Stimulated activated naive CD4-positive, alpha-beta T cell (primary cell): ENCODE results near the gene C11orf71.

Experiments used
- DNase-seq, 6 experiments: peaks; one replicate each; lab custom pipeline; 2025; lab: John Stamatoyannopoulos, UW

Gene C11orf71, protein sequence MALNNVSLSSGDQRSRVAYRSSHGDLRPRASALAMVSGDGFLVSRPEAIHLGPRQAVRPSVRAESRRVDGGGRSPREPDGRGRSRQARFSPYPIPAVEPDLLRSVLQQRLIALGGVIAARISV

GRCh38 chr11:114400216-114400914 lies at the start of gene C11orf71, which contains the start of gene RBM7:
Gene C11orf71 (minus strand): TSS chr11:114400511. CDS start chr11:114400331, 180 bp downstream.
Gene RBM7 (plus strand): TSS chr11:114400666. CDS start chr11:114400672, 6 bp downstream.
- peak; percentile 92 to 97 (median 96) for DNase-seq

DNA sequence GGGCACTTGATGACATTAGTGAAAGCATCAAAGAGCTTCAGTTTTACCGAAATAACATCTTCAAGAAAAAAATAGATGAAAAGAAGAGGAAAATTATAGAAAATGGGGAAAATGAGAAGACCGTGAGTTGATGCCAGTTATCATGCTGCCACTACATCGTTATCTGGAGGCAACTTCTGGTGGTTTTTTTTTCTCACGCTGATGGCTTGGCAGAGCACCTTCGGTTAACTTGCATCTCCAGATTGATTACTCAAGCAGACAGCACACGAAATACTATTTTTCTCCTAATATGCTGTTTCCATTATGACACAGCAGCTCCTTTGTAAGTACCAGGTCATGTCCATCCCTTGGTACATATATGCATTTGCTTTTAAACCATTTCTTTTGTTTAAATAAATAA lies 49.5 kb upstream of the C11orf71 start:
- no peak for DNase-seq

- no peak for DNase-seq
Observed at GRCh38 chr11:114448749-114449482, 48.6 kb upstream of the C11orf71 start.

DNA sequence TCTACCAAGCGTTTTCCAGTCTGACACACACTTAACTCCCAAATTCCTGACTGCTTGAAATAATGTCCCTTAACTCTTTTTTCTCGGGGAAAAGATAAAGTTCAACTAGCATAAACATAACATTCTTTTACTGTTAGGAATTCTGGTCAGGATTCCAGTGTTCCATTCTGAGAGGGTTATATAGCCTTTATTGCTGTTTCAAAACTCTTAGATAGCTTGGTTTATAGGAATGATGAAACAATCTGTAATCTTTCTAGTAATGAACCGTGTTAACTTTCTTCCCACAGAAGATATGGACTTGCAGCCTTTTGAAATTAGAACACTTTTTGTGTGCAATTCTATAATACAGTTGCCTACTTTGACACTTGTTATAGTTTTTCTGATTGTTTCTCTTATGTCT lies 47.6 kb upstream of the C11orf71 start:
- DNase-seq = no peak

DNA sequence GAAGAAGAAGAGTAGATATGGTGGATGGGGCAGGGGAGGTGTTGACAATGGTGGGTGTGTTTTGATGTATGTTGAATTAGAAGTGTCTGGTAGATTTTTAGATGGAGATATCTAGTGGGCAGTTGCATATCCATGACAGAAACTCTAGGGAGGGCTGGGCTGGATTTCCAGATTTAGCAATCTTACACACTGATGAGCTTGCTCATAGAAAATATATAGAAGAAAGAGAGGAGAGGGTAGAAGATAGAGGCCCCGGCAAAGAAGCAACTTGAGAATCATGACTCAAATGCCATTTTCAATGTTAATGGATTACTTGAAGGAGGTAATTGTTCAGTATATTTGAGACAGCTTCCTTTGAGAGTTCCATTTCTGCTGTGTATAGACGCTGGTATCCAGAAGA lies 47.1 kb upstream of the C11orf71 start:
- DNase-seq = no peak

- DNase-seq = no peak
Observed at GRCh38 chr11:114442536-114442935, 42.2 kb upstream of the C11orf71 start.

- no peak for DNase-seq
Observed at GRCh38 chr11:114441921-114442320, 41.6 kb upstream of the C11orf71 start.

DNA sequence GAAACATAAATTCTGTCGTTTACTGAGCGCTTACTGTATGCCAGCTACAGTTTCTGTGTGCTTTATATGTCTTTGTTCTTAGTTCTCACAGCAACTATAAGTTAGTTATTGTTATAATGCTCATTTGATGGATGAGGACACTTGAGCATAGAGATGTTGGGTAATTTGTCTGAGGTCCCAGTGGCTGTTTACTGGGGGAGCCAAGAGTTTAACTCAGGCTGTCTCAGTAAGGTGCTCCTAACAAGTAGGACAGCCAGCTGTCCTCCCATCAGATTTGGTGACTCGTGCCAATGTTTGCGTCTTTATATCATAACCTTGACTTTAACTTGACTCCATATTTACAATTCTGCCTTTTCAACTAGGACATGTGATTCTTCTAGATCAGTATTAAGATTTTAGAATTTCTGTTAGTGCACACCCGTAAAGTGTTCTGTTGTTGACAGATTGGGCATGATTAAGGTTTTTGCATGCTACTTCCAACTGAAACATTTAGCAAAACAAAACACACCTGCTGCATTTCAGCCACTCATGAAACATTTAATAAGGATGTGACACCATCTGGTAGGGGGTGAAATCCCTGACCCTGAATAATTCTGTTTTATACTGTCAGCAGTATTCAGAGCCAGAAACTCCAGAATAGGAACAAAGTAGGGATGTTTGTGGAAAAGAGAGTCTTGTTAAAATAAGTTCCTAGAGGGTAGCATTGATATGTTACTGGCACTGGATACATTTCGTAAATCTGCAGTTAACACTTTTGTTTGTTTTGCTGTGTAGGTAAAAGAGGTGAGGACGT lies 40.9 kb upstream of the C11orf71 start:
- no peak for DNase-seq

DNA sequence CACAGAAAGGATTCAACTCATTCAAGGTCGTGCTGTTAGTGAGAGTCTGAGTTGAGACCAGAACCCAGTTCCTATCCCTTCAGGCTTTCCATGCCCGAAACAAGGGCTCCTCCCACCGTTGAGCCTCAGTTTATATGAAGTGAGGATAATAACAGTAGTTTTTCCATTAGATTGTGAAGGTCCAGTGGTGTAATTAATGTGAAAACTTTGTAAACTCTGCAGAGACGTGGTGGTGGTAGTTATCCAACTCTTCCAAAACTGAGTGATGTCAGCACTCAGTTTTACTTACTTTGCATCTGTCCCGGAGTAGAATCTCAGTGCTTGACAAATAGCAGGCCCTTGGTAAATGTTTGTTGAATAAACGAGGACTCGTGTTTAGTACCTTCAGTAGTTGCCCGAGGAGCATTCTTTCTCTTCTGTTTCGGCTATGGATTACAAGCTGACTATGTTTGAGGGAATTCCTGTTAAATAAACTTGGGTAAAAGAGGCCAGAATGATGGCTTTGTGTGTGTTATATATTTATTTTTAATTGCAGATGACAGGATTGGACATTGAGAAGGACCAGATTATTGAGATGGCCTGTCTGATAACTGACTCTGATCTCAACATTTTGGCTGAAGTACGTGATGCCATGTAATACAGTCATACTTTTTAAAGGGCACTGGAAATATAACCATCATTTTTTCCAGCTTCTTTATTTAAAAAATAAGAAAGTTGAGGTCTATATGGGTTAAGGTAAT lies 40.0 kb upstream of the C11orf71 start:
- no peak for DNase-seq

DNA sequence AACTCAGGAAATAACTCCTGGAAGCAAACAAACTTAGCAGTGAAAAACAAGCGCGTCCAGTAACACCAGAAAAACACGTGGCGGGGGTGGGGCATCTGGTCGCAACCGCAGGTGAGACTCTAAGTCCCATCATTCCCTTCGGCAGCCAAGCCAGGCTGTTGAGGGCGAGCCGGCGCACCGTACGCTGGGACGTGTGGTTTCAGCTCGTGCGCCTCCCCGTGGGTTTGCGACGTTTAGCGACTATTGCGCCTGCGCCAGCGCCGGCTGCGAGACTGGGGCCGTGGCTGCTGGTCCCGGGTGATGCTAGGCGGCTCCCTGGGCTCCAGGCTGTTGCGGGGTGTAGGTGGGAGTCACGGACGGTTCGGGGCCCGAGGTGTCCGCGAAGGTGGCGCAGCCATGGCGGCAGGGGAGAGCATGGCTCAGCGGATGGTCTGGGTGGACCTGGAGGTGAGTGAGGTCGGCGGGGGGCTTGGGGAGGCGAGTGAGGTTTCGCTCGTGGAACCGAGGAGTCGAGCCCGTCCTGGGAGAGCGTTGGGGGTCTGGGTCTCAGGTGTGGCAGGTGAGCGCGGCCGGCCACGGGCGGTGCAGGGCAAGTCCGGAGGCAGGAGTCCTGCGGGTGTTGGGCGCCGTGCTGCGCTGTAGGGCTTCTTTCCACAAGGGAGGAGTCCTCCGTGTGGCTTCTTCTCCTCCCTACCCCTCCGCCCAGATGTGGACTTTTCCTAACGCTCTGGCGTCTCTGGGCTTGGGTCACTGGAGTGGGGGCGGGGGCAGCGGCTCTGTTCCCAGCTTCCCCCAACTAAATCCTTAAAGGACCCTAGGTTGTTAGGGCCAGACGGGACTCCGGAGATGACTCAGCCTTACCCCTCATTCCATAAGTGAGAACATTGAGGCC lies 39.2 kb upstream of the C11orf71 start, which contains the start of gene REXO2:
Gene REXO2, plus strand, starts transcription at position 239 of the 892 bp plus-strand sequence. Its CDS starts 62 bp downstream, at position 301.
- DNase-seq = peak; percentile 87 to 91 (median 90)

DNA sequence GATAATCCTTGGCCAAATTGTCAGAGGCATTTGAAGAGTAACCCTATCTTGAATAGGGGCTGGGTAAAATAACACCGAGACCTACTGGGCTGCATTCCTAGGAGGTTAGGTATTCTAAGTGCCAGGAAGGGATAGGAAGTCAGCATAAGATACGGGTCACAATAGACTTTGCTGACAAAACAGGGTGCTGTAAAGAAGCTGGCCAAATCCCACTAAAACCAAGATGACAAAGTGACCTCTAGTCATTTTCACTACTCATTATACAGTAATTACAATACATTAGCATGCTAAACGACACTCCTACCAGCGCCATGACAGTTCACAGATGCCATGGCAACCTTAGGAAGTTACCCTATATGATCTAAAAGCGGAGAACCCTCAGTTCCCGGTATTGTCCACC lies 38.0 kb upstream of the C11orf71 start:
- no peak for DNase-seq

GRCh38 chr11:114433376-114433775 lies 33.1 kb upstream of the C11orf71 start:
- no peak for DNase-seq

DNA sequence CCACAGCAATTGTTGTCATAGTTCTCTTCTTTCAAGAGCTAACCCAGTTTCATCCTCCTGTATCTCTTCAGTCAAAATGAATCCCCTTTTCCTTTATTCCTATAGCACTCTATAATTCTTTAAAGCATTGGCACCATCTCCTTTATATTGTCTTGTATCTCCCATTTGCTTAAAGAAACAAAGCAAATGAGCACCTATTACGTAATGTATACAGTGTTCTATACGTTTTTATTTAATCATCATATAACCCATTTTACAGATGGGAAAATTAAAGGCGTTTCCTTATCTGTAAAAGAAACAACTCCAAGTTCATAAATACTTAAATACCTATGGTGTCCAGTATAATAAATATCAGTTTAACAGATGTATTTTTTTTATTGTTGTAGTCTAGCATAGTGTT lies 32.6 kb upstream of the C11orf71 start:
- DNase-seq = no peak

GRCh38 chr11:114430290-114430689 lies 30.0 kb upstream of the C11orf71 start:
- DNase-seq = no peak

- no peak for DNase-seq
Observed at GRCh38 chr11:114426280-114426679, 26.0 kb upstream of the C11orf71 start.

DNA sequence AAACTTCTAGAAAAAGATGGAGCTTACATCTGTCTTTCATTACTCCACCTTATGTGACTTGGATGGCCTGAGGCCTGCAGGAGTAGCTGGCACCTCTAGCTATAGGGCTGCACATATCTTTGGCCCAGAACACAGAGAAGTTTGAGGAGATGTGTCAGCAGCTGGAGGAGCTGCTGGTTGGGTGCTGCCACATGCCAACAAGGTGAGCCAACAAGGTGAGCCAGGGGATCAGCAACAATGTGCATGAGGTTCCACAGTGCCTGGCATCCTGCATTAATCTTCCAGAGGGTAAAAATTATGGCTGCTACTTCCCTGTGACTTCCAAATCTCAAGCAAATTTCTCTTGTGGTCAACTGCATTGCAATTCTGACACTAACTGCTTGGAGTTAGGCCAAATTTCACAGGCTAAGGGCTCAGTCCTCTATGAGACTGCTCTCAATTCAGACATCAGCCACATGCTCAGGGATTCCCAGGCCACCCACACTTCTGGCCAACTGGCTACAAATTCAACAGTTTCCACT lies 16.2 kb upstream of the C11orf71 start:
- no peak for DNase-seq

GRCh38 chr11:114413958-114414357 lies 13.6 kb upstream of the C11orf71 start:
- no peak for DNase-seq

DNA sequence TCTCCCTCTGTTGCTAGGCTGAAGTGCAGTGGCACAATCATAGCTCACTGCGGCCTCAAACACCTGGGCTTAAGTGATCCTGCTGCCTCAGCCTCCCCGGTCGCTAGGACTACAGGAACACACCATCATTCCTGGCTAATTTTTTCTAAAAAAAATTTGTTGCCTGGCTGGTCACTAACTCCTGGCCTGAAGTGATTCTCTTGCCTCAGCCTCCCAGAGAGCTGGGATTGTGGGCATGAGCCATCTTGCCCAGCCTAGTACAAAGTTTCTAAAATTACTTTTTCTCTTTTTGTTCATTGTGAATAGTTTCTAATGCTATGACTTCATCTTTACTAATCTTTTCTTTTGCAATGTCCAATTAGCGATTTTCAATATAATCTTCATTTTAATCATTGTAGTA lies 12.6 kb upstream of the C11orf71 start:
- no peak for DNase-seq

GRCh38 chr11:114401311-114401710 lies 1.0 kb upstream of the C11orf71 start:
- no peak for DNase-seq

DNA sequence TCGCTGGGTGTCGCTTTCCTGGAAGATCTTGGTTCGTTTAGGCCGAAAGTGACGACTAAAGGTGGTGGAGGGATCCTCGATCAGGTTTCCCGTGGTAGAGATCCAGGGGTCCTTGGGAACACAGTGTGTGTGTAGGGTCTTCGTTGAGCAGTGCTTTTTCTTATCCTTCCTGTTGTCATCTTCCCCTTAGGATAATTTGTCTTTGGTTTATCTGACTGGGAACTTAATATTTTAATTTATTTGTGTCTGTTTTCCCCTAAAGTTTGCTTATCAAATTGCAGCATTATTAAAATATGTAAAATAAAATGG lies 558 bp upstream of the C11orf71 start:
- DNase-seq = no peak
